ENCODE data around the gene ABR. TPM values are rescaled to one million over a fixed set of nuclear protein-coding genes. Genes with fewer than 3 reads are reported as not detected.

Gene ABR
- total RNA-seq, 4 donors from 2014 or later = 286 to 1,099 (median 522) TPM

DNA sequence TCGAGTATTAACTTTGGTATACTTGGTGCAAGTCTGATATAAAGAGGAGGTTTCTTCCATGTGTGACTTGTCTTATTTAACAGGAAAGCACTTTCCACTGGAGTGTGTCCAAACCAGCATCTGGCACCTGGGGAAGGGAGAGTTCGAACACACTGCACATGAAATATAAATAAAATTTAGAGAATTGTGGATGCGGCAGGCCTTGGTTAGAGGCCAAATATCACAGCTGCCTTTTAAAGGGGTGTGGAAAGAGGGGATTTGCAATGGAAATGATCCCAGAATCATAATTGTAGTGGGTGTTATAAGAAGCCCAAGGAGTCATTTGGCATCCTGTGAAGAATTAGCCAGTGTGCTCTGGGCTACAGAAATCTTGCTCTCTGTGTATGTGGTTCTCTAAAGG lies 195.9 kb downstream of the ABR start:
- Histone ChIP-seq H3K9me3 (no peaks in the 10 kb centered on the region), H3K4me3 (no peak overlapping the region), H3K4me1 (peaks cover 0 to 15% (median 11%) of the 10 kb centered on the region in 4 donors), H3K27me3 (no peaks in the 10 kb centered on the region), H3K27ac (no peak overlapping the region), H3K36me3 (no peaks in the 10 kb centered on the region)
- TF ChIP-seq EP300 (IDR thresholded peaks at IDR 0.05; ENCODE audit: low read depth) (no peak), POLR2A (IDR thresholded peaks at IDR 0.05) (no peak), POLR2AphosphoS5 (IDR thresholded peaks at IDR 0.05) (no peak)
- TF ChIP-seq, protein P1, sequence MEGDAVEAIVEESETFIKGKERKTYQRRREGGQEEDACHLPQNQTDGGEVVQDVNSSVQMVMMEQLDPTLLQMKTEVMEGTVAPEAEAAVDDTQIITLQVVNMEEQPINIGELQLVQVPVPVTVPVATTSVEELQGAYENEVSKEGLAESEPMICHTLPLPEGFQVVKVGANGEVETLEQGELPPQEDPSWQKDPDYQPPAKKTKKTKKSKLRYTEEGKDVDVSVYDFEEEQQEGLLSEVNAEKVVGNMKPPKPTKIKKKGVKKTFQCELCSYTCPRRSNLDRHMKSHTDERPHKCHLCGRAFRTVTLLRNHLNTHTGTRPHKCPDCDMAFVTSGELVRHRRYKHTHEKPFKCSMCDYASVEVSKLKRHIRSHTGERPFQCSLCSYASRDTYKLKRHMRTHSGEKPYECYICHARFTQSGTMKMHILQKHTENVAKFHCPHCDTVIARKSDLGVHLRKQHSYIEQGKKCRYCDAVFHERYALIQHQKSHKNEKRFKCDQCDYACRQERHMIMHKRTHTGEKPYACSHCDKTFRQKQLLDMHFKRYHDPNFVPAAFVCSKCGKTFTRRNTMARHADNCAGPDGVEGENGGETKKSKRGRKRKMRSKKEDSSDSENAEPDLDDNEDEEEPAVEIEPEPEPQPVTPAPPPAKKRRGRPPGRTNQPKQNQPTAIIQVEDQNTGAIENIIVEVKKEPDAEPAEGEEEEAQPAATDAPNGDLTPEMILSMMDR (IDR thresholded peaks at IDR 0.05) = no peak
- in situ Hi-C loops (cut with MboI; ENCODE audit: low pct_ligation_motif_present in 1 of 4, low pct_unique_long_range_greater_than_20kb in 1 of 4, low sequenced_read_pairs in 3 of 4) (loop anchor here (10.0 kb wide), 2 partner anchors 189 to 199 kb away; partner anchors contain the start of genes GLOD4 (in 2 of the 4) and MRM3 (in 2 of the 4)), intact Hi-C loops (cut with DNase I; ENCODE audit: low total_unique reads) (no loop called here)
- WGBS, 2 donors (ENCODE audit: low coverage in 1 of 2) = 52 to 60% methylated on average over 1 to 3 of the region's 3 CpGs
- no peak for DNase-seq

DNA sequence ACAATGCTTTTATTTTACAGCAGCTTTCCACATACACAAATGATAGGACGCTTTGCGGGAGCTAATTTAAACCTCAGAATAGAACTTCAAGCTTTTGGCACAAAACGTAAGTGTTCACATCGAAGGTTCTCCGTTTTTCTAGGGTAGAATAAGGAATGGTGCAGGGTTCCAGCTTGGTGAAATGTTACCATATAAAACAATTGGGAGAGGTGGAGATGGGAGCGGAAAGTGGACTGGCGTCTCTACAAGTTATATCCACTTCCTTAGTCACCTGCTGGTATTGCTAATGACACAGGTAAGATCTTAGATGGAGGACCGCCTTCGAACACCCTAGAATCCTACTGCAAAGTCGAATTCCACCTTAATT lies 198.5 kb downstream of the ABR start:
- TF ChIP-seq, protein P1 (IDR thresholded peaks at IDR 0.05) = no peak
- TF ChIP-seq EP300 (IDR thresholded peaks at IDR 0.05; ENCODE audit: low read depth) (no peak), POLR2AphosphoS5 (IDR thresholded peaks at IDR 0.05) (no peak)
- Histone ChIP-seq H3K27me3 (peaks cover 26% of the 10 kb centered on the region), H3K4me3 (no peak overlapping the region), H3K27ac (no peak overlapping the region), H3K36me3 (no peaks in the 10 kb centered on the region), H3K9me3 (no peaks in the 10 kb centered on the region), H3K4me1 (peaks cover 0 to 23% (median 17%) of the 10 kb centered on the region in 4 donors)
- no peak for DNase-seq
- intact Hi-C loops (cut with DNase I; ENCODE audit: low total_unique reads) (loop anchor here (1.0 kb wide), 1 partner anchor 186 kb away; no protein-coding TSS in a partner anchor), in situ Hi-C loops (cut with MboI; ENCODE audit: low pct_ligation_motif_present in 1 of 4, low pct_unique_long_range_greater_than_20kb in 1 of 4, low sequenced_read_pairs in 3 of 4) (loop anchor here (10.0 kb wide), 2 partner anchors 186 to 196 kb away; partner anchors contain the start of genes GLOD4 (in 2 of the 4) and MRM3 (in 2 of the 4))
- 37 to 40% methylated on average over 9 to 10 of the region's 10 CpGs for WGBS, 2 donors (ENCODE audit: low coverage in 1 of 2)

DNA sequence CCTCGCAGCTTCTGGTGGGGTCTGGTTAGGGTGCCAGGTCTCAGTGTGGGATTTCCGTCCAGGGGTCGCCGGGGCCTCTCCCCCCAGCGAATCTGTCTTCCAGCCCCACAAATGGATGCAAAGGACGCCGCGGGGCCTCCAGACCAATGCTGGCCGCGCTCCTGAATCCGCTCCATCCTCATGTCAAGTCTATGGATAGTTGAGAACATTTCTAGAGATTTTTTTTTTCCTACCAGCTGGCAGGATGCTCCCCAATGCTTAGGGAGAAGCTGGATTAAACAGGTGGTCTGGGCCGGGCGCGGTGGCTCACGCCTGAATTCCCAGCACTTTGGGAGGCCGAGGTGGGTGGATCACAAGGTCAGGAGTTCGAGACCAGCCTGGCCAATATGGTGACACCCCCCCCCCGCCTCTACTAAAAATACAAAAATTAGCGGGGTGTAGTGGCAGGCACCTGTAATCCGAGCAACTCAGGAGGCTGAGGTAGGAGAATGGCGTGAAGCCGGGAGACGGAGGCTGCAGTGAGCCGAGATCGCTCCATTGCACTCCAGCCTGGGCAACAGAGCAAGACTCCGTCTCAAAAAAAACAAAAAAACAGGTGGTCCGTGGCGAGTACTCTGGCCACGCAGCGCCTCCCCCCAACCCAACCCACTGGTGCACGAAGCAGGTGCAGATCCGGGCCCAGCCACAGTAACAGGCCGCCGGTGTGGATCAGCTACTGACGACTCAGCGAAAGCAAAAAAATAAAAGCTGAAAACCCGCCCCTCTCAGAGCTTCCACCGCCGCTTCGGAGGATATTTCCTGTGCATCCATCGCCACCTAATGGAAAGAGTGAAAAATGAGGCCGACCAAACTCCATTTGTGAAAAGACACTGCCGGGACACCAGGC lies 199.1 kb downstream of the ABR start:
- WGBS, 2 donors (ENCODE audit: low coverage in 1 of 2) = 0 to 27% methylated on average over 12 to 42 of the region's 43 CpGs
- Histone ChIP-seq H3K27ac (peak overlapping the region; percentile 79 to 91 (median 86)), H3K27me3 (peaks cover 32% of the 10 kb centered on the region), H3K4me3 (peak overlapping the region in 3 of 4 donors; percentile 56 to 84 (median 61)), H3K36me3 (no peaks in the 10 kb centered on the region), H3K4me1 (peaks cover 0 to 29% (median 18%) of the 10 kb centered on the region in 4 donors), H3K9me3 (no peaks in the 10 kb centered on the region)
- in situ Hi-C loops (cut with MboI; ENCODE audit: low pct_ligation_motif_present in 1 of 4, low pct_unique_long_range_greater_than_20kb in 1 of 4, low sequenced_read_pairs in 3 of 4) = loop anchor here (10.0 kb wide), 2 partner anchors 186 to 196 kb away; partner anchors contain the start of genes GLOD4 (in 2 of the 4) and MRM3 (in 2 of the 4)
- intact Hi-C loops (cut with DNase I; ENCODE audit: low total_unique reads) = loop anchor here (1.0 kb wide), 1 partner anchor 185 kb away; no protein-coding TSS in a partner anchor
- TF ChIP-seq EP300 (IDR thresholded peaks at IDR 0.05; ENCODE audit: low read depth) (no peak), POLR2AphosphoS5 (IDR thresholded peaks at IDR 0.05) (peak in 1 of 3 donors; percentile 32), POLR2A (IDR thresholded peaks at IDR 0.05) (no peak)
- TF ChIP-seq, protein P1 (IDR thresholded peaks at IDR 0.05) = peak; percentile 64 to 90 (median 69)
- peak; percentile 81 for DNase-seq

Measured in transverse colon (tissue), 4 donors.